Head of caudate nucleus (tissue), 42 donors: ENCODE measurements around the gene SNRNP35.
A peak's percentile ranks its signal among the peaks of the same experiment; 100 is the strongest.
"Not testable (repeated sequence)": the region's sequence is repeated elsewhere in the genome, so short reads cannot be mapped to it uniquely, and the experiment has no call there.

Experiments
- DNase-seq, 42 donors: peaks; one replicate each; pipeline versions ENCODE4 v3.0.0 to v3.0.0-alpha.2; 2020 to 2021; ENCODE audit warnings: mixed read lengths in 7 of 42
- intact Hi-C: fragments of 100-400 bp; cut with DNase I; formaldehyde crosslinking; loops from one replicate; pipeline ENCODE4 v1.15.0; 2022

Gene SNRNP35

DNA sequence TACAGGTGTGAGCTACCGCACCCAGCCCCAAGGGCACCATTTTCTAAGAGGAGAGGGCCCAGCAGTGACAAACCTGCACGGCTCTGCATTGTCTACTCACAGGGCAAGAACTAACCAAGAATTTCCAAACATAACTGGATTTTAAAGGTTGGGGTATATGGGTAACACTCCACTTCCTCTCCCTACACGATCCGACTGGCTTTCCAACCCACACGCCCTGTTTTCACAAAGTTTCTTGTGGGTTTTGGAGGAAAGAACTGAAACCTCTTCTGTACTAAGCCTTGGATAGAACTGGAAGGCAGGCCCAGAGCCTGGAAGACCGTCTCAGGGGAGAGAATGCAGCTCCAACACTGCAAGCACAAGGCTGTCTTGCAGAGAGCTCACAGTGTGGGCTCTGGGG lies 24.9 kb downstream of the SNRNP35 start:
- intact Hi-C loops, result no loop called here
- no peak for DNase-seq

DNA sequence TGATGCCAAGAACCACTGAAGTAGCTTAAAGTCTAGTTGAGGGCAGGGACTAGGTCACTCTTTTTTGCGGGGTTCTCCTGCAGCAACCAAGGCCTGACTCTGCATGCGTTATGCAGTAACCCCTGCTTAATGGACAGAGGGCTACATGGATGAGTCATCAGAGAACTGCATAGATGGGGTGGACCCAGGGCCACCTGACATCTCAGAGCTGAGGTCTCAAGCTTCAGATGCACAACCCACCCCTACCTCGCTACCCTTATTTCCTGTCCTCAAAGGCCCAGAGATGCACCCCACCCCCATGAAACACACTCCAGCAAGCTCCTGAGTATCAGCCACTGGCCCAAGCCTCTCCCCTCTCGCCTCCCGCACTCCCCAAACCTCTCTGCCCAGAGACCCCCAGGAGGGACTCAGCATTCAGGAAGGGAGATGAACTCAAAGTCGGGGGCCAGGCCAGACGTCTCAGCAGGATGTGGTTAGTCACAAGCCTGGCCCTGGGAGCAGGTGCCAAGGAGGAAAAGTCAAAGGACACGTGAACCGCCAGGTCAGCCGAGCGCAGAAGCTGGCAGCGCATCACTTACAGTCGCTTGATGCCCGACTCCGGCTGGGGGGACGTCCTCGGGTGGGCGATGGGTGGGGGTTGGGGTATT lies 25.8 kb downstream of the SNRNP35 start:
- intact Hi-C loops, result no loop called here
- no peak for DNase-seq

- intact Hi-C loops, result no loop called here
- peak in 41 of 42 donors; percentile 50 to 94 (median 78) for DNase-seq
Observed at GRCh38 chr12:123485756-123486155, 27.8 kb downstream of the SNRNP35 start.

GRCh38 chr12:123487428-123487827 lies 29.5 kb downstream of the SNRNP35 start:
- DNase-seq, result no peak
- intact Hi-C loops, result no loop called here

- intact Hi-C loops, result no loop called here
- no peak for DNase-seq
Observed at GRCh38 chr12:123488539-123489230, 30.7 kb downstream of the SNRNP35 start.

DNA sequence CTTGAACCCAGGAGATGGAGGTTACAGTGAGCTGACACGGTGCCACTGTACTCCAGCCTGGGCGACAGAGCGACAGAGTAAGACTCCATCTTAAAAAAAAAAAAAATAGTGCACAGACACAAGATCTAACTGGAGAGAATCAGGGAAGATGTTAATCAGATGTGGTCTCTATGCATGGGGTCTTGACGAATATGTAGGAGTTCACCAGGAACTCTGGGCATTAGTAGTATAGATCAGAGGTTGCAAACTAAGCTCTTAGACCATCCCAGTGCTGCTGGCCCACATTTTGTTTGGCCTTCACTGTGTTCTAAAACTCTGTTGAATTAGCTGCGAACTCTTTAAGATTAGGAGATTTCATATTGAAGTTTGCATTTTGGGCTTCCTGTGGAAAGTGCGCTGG lies 31.6 kb downstream of the SNRNP35 start:
- no peak for DNase-seq
- intact Hi-C loops, result no loop called here

- intact Hi-C loops, result no loop called here
- DNase-seq, result no peak
Observed at GRCh38 chr12:123490089-123490488, 32.1 kb downstream of the SNRNP35 start.

- DNase-seq, result no peak
- intact Hi-C loops, result no loop called here
Observed at GRCh38 chr12:123491056-123491455, 33.1 kb downstream of the SNRNP35 start.

DNA sequence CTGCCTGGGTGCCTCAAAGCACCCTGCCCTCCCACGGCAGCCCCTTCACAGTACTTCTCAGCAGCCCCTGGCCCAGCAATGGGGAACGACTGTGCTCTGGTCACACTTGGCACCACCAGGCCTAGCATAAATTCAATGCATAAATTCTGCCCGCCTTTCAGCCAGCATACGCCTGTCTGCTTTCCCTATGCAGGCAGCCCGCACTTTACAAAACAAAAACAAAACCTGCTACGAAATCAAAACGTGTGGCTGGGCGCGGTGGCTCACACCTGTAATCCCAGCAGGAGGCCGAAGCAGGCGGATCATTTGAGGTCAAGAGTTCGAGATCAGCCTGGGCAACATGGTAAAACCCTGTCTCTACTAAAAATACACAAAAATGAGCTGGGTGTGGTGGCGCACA lies 33.5 kb downstream of the SNRNP35 start:
- intact Hi-C loops, result no loop called here
- DNase-seq, result no peak

DNA sequence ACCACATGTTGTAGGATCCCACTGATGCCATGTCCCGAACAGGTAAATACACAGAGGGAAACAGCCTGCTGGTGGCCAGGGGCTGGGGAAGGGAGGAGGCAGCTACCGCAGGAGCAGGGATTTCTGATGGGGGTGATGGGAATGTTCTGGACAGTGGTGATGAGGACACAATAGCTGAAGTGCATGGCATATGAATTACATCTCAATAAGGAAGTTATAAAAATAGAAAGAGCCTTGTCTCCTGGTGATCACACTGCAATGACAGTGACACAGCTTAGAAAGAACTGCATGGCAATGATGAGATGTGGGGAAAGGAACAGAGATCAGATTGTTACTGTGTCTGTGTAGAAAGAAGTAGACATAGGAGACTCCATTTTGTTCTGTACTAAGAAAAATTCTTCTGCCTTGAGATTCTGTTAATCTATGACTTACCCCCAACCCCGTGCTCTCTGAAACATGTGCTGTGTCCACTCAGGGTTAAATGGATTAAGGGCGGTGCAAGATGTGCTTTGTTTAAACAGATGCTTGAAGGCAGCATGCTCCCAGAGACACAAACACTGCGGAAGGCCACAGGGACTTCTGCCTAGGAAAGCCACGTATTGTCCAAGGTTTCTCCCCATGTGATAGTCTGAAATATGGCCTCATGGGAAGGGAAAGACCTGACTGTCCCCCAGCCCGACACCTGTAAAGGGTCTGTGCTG lies 34.5 kb downstream of the SNRNP35 start:
- peak in 1 of 42 donors; percentile 28 for DNase-seq
- intact Hi-C loops, result not testable (repeated sequence)

DNA sequence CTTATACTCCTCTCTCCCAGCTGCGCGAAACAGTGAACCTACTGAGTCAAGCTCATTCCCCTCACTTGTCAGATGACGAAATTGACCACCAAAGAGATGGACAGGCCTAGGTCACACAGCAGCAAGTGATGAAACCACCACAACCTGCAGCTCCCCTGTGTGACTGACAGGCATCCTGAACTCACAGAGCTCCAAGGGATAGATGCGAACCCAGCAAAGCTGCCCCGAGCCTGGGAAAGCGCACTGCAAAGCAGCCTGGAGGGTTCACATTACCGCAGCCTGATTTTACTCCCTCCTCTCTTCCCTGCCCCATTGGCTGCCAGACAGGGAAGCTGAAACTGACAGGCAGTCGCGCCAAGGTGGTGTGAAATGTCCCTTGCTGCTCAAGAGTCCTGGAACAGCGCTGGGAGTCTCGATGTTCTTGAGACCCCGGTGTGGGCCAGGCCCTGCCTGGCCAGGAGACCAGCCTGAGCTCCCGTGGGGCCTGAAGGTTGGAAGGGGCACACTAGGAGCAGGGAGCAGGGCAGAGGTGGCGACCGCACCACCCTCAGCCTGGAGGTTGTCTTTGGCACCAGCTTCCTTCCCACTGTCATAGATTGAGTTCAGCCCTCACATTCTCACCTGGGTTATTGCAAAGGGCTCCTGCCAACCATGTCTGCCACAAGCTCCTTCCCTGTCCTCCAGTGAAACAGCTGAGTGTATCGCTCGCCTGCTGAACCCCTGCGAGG lies 36.3 kb downstream of the SNRNP35 start:
- no peak for DNase-seq
- intact Hi-C loops, result no loop called here

DNA sequence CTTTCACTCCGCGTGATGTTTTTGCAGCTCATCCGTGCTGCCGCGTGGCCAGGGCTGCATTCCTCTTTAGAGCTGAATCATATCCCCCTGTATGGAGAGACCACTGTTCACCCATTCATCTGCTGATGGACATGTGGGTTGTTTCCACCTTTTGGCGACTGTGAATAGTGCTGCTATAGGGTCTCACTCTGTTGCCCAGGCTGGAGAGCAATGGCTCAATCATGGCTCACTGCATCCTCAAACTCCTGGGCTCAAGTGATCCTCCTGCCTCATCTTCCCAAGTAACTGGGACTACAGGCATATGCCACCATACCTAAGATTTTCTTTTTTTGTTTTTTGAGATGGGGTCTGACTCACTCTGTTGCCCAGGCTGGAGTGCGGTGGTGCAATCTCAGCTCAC lies 39.1 kb downstream of the SNRNP35 start:
- no peak for DNase-seq

DNA sequence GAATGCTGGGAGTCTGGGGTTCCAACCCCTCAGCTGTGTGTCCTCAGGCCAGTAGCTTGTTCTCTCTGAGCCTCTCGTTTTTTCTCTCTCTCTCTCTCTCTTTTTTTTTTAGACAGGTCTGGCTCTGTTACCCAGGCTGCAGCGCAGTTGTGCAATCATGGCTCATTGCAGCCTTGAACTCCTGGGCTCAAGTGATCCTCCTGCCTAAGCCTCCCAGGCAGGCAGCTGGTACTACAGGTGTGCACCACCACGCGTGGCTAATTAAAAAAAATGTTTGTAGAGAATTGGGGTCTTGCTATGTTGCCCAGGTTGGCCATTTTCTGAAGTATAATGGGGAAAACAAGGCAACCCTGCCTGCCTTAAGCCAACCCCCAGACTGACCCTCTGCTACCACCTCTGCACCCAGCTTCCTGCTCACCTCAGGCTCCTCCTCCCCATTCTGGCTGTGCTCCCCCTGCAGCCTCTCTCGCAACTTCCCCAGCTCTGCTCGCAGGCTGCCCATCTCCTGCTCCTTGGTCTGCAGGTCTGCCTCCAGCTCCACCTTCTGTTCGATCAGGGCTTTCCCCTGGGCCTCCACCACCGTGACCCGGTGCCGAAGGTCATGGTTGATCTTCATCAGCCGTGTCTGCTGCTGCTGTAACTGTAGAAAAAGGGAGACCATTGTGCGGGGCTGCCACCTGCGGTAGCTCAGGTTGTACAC lies 40.3 kb downstream of the SNRNP35 start:
- intact Hi-C loops, result no loop called here
- DNase-seq, result no peak

More for the DNA sequence above, 39.1 kb downstream of the SNRNP35 start:
- intact Hi-C loops, result no loop called here

DNA sequence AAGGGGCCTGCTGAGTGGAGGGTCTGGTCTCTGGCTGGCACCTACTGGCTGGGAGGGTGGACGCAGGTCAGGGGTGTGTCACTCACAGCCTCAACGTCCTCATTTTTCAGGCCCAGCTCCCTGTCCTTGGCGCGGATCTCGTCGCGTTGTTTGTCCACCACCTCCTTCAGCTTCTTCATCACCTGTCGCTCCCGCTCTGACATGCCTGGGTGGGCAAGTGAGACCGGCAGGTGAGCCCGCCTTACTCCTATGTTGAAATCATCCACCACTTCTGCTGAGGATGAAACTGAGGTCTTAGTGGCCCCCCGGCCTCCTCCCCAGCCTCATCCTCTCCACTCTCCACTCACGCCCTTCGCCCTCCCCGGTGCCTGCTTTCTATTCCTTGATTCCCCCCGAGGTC lies 41.4 kb downstream of the SNRNP35 start:
- DNase-seq, result no peak
- intact Hi-C loops, result no loop called here

- intact Hi-C loops, result no loop called here
- peak in 25 of 42 donors; percentile 23 to 74 (median 50) for DNase-seq
Observed at GRCh38 chr12:123502163-123502704, 44.3 kb downstream of the SNRNP35 start.

- no peak for DNase-seq
- intact Hi-C loops, result no loop called here
Observed at GRCh38 chr12:123506059-123506842, 48.3 kb downstream of the SNRNP35 start.

GRCh38 chr12:123506843-123507236 lies 48.9 kb downstream of the SNRNP35 start:
- DNase-seq, result no peak
- intact Hi-C loops, result no loop called here
